Kidney epithelial cell (primary cell): Measurements from ENCODE around the gene OR2A12. TPM values are rescaled to one million over a fixed set of nuclear protein-coding genes. Genes with fewer than 3 reads are reported as not detected.

ENCODE experiments used
- DNase-seq: peaks from one replicate; pipeline ENCODE4 v3.0.0-alpha.2; 2010; ENCODE audit warnings: low read depth
- H3K27me3 ChIP-seq: 2 replicates; pipeline ENCODE4 v1.6.0; 2011; ENCODE audit warnings: low read length; ENCODE audit not compliant: control insufficient read depth, insufficient read depth
- H3K36me3 ChIP-seq: 2 replicates; pipeline ENCODE4 v1.5.1; 2011; ENCODE audit warnings: low read length; ENCODE audit not compliant: control insufficient read depth, insufficient read depth
- H3K4me3 ChIP-seq: 2 replicates; pipeline ENCODE4 v1.5.1; 2011; ENCODE audit warnings: low read depth, mild to moderate bottlenecking, control low read depth, low read length
- total RNA-seq: library from RNA; depleted of rRNA; stranded (reverse); fragments of >200 nt; gene quantifications from 2 replicates; pipeline ENCODE4 v1.2.3, GENCODE V29; 2015
- TF ChIP-seq, protein P1 (sequence below): IDR thresholded peaks from 2 replicates; pipeline ENCODE4 v1.5.1; 2011; ENCODE audit warnings: mild to moderate bottlenecking, moderate library complexity, low read length, control low read depth, inconsistent platforms; ENCODE audit not compliant: insufficient read depth, poor library complexity, severe bottlenecking

OR2A12 gene, protein sequence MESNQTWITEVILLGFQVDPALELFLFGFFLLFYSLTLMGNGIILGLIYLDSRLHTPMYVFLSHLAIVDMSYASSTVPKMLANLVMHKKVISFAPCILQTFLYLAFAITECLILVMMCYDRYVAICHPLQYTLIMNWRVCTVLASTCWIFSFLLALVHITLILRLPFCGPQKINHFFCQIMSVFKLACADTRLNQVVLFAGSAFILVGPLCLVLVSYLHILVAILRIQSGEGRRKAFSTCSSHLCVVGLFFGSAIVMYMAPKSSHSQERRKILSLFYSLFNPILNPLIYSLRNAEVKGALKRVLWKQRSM
- not detected in 2 replicates for total RNA-seq

DNA sequence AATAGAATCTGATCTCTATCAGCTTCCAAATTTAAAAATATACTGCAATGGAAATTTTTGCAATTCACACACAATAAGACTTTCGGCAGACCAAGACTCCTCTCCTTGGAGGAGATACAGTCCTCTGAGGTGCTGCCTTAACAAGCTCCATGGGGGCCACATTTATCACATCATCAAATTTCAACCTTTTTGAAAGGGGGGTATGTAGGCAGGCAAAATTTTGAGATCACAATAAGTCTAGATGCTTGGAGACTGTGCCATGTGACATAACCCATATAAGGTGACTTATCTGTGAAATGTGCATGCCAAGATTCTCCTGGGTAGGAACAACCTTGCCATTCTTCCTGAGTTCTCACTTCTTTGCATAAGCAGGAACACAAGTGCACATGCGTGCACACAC, at the start of gene OR2A12:
OR2A12 (plus strand) TSS at position 301 of the 400 bp plus-strand sequence. CDS start 8,830 bp downstream, outside the sequence.
- TF ChIP-seq, protein P1, sequence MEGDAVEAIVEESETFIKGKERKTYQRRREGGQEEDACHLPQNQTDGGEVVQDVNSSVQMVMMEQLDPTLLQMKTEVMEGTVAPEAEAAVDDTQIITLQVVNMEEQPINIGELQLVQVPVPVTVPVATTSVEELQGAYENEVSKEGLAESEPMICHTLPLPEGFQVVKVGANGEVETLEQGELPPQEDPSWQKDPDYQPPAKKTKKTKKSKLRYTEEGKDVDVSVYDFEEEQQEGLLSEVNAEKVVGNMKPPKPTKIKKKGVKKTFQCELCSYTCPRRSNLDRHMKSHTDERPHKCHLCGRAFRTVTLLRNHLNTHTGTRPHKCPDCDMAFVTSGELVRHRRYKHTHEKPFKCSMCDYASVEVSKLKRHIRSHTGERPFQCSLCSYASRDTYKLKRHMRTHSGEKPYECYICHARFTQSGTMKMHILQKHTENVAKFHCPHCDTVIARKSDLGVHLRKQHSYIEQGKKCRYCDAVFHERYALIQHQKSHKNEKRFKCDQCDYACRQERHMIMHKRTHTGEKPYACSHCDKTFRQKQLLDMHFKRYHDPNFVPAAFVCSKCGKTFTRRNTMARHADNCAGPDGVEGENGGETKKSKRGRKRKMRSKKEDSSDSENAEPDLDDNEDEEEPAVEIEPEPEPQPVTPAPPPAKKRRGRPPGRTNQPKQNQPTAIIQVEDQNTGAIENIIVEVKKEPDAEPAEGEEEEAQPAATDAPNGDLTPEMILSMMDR, result no peak
- no peaks in the 10 kb centered on the region for H3K27me3 ChIP-seq
- DNase-seq, result no peak
- no peak within 1 kb of the TSS for H3K4me3 ChIP-seq
- H3K36me3 ChIP-seq, result no peaks in the 10 kb centered on the region

DNA sequence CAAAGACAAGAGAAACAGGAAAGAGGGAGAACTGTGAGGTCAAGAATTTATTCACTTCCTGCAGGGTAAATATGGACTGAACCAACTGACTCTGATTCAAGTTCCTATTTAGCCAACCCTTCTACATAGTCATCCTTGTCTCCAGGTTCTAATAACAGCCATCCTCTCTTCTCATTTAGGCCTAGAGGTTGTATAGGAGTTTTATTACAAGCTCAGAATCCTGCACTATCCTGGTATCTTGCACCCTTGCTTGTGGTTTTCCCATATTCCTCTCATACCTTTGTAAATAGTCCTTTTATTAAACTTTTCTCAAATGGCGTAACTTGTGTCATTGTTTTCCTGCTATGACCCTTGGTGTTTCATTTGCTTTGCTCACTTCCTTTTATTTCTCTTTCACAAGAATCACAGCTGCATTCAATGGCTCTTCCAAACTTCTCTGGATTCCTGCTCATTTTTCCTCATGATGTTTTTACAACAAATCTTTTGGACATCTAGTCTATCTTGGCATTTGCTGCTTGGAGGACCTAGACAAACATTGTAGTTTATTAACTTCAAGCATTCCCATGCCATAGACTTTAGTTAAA, 49.7 kb upstream of the OR2A12 start:
- Histone ChIP-seq H3K27me3 (no peaks in the 10 kb centered on the region), H3K4me3 (no peak overlapping the region), H3K36me3 (no peaks in the 10 kb centered on the region)
- TF ChIP-seq, protein P1, result no peak
- DNase-seq, result no peak

DNA sequence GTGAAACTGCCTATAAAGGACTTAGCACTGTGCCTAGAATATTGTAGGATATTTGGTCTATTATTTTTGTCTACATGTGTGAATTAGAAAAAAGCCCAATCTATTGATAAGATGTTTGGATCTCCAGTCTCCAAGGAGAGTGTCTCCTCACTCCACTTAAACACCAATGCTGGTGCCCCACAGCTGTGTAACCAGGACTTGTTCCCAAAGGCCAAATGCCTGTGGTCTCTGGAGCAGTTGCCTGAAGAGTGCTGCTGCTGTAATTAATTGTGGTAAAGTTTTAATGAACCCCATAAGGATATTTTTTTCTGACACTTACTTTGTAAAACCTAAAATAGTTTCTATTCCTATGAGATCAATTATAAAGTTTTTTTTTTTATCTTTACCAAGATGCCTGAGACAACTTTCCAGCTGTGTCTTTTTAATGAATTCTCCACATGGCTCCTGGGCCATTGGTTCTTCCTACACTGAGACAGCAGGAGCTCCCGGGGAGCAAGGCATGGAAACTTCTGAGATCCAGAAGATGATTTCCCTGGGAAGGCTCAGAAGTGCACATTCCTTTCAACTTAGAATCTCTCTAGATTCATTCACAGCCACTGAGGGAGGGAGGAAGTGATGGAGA, 48.6 kb upstream of the OR2A12 start:
- TF ChIP-seq, protein P1, result no peak
- DNase-seq, result no peak

DNA sequence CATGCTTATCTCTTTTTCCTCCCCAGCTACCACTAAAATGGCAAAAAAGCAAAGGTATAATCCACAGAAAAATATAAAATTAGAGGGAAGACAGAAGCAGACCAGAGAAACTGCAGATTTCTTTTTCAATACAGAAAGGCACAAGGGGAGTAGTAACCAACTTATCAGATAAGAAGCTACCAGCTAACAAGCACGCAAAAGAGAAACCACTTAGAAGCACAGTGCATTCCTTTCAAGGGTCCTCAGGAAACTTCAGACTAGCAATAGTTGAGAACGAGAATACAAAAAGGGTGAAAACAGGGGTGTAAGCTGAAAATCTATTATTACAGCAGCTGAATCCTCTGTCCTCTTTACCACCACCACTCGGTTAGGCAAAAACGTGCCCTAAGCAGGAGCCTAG, 47.2 kb upstream of the OR2A12 start:
- no peak overlapping the region for H3K4me3 ChIP-seq
- DNase-seq, result no peak
- TF ChIP-seq, protein P1, result no peak
- H3K36me3 ChIP-seq, result no peaks in the 10 kb centered on the region
- H3K27me3 ChIP-seq, result no peaks in the 10 kb centered on the region

More for the DNA sequence above, 48.6 kb upstream of the OR2A12 start:
- Histone ChIP-seq H3K4me3 (no peak overlapping the region), H3K36me3 (no peaks in the 10 kb centered on the region), H3K27me3 (no peaks in the 10 kb centered on the region)

DNA sequence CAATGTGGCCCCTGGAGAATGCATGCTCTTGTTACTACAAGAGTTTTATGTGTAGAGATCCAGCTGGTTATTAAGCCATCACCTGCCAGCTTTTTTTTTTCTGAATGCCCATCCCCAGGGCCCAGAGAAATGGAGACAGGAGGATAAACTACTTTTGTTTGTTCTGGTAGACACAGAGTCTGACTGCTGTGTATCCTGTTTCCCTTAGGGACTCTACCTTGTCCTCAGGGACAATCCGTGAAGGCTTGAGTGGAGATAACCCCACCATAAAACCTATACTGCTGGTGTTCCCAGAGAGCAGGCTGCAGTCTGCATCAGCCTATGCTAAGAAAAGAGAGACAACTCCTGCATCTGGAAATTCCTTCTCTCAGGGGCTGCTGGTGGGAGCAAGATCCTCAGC, 37.4 kb upstream of the OR2A12 start, which contains the start of gene OR2A5:
OR2A5 (plus strand) TSS at position 301 of the 400 bp plus-strand sequence. CDS start 1,454 bp downstream, outside the sequence.
- Histone ChIP-seq H3K4me3 (no peak within 1 kb of the TSS), H3K36me3 (no peaks in the 10 kb centered on the region), H3K27me3 (no peaks in the 10 kb centered on the region)
- DNase-seq, result no peak
- TF ChIP-seq, protein P1, result no peak
